Upper lobe of right lung (tissue), 1 donor: ENCODE results near the gene ZNF302. TPM values are rescaled to one million over a fixed set of nuclear protein-coding genes. Genes with fewer than 3 reads are reported as not detected.

ENCODE experiments used
- ATAC-seq: fragments of 200-7000 bp; cut with Tn5 transposase; one replicate; pipeline ENCODE4 v1.9.1; 2020; ENCODE audit warnings: mild to moderate bottlenecking, moderate library complexity
- DNase-seq: peaks from one replicate; pipeline ENCODE4 v3.0.0-alpha.2; 2020
- H3K27ac ChIP-seq: fragments of 200-600 bp; one replicate; pipeline ENCODE4 v1.8.0; 2022
- H3K27me3 ChIP-seq: fragments of 200-600 bp; one replicate; pipeline ENCODE4 v1.8.0; 2022; ENCODE audit warnings: mild to moderate bottlenecking
- H3K36me3 ChIP-seq: fragments of 200-600 bp; one replicate; pipeline ENCODE4 v1.8.0; 2022
- H3K4me1 ChIP-seq: fragments of 200-600 bp; one replicate; pipeline ENCODE4 v1.8.0; 2022
- H3K4me3 ChIP-seq: fragments of 200-600 bp; one replicate; pipeline ENCODE4 v1.8.0; 2022; ENCODE audit warnings: mild to moderate bottlenecking
- H3K9me3 ChIP-seq: fragments of 200-600 bp; one replicate; pipeline ENCODE4 v1.8.0; 2022
- intact Hi-C: fragments of 100-400 bp; cut with DNase I; formaldehyde crosslinking; loops from one replicate; pipeline ENCODE4 v1.11.0; 2022
- total RNA-seq: library from RNA; stranded (reverse); fragmentation: NEBNext Ultra II Directional; extraction: Animal tissue kit (Norgen Biotek cat#: 25700); gene quantifications from one replicate; pipeline ENCODE4 v1.2.1, GENCODE V29; 2021
- TF ChIP-seq, protein P1 (sequence below): fragments of 200-600 bp; IDR thresholded peaks from one replicate; pipeline ENCODE4 v1.8.0; 2022; ENCODE audit warnings: antibody characterized with exemption
- donor health status: DM: no; HTN: yes; CAD: no; lungs with severe emphysema.

ZNF302 gene
- total RNA-seq, 1 donor from 2014 or later = 28.2 TPM

DNA sequence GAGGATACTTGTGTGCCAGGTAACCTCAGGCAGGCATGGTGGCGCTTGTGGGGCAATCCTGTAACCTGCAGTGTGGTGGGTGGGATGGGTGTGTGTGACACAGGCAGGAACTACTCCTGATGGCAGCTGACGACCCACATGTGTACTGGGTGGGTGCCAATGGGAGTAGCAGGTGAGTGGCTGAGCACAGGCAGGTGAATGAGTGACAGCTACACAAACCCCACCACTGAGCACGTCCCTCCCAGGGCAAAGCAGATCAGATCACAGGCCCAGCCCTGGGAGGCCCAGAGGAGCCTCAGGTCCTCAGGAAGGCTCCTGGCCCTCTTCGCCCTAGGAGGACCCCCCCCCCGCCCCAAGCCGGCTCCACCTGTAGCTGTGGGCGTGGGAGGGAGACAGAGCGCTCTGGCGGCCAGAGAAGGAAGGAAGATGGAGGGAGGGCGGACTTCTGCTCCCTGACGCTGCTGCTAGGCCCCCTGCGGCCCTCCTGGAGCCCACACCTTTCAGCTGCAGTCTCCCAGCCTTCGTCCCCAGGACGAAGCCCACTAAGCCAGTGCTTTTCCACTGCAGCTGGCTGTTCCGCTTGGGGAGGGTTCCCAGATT lies 55.2 kb downstream of the ZNF302 start:
- H3K4me1 ChIP-seq = peaks cover 19% of the 10 kb centered on the region
- H3K36me3 ChIP-seq = peaks cover 5% of the 10 kb centered on the region
- H3K9me3 ChIP-seq = peaks cover 4% of the 10 kb centered on the region
- H3K27ac ChIP-seq = peak overlapping the region; percentile 99
- TF ChIP-seq, protein P1, sequence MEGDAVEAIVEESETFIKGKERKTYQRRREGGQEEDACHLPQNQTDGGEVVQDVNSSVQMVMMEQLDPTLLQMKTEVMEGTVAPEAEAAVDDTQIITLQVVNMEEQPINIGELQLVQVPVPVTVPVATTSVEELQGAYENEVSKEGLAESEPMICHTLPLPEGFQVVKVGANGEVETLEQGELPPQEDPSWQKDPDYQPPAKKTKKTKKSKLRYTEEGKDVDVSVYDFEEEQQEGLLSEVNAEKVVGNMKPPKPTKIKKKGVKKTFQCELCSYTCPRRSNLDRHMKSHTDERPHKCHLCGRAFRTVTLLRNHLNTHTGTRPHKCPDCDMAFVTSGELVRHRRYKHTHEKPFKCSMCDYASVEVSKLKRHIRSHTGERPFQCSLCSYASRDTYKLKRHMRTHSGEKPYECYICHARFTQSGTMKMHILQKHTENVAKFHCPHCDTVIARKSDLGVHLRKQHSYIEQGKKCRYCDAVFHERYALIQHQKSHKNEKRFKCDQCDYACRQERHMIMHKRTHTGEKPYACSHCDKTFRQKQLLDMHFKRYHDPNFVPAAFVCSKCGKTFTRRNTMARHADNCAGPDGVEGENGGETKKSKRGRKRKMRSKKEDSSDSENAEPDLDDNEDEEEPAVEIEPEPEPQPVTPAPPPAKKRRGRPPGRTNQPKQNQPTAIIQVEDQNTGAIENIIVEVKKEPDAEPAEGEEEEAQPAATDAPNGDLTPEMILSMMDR = no peak
- ATAC-seq (no peak), DNase-seq (no peak)
- peak overlapping the region; percentile 82 for H3K4me3 ChIP-seq
- H3K27me3 ChIP-seq = no peaks in the 10 kb centered on the region
- intact Hi-C loops = no loop called here

DNA sequence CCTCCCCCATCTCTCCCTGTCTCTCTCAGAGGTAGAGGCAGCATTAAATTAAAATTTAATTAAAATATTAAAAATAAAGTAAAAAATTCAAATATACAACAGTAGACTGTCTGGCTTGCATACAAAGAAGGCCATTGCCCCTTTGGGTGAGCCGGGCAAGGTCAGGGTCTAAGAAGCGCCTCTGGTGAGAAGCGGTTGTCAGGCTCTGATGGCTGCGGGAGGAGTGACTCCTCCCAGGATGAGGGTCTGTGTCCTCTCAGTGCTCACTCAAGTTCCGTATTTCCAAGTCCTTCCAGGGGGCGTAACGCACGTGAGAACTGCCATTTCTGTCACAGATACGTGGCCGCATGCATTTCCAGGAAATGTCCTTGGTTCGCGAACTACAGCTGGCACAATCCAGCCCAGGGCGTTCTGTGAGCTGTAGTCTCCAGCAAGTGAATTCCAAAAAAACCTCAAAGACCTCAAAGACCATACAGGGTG lies 55.8 kb downstream of the ZNF302 start:
- Histone ChIP-seq H3K36me3 (peaks cover 8% of the 10 kb centered on the region), H3K4me3 (peak overlapping the region; percentile 82), H3K27me3 (no peaks in the 10 kb centered on the region), H3K9me3 (peaks cover 7% of the 10 kb centered on the region), H3K27ac (peak overlapping the region; percentile 99), H3K4me1 (peaks cover 19% of the 10 kb centered on the region)
- TF ChIP-seq, protein P1 = no peak
- DNase-seq (no peak), ATAC-seq (peak; percentile 28)
- intact Hi-C loops = no loop called here

DNA sequence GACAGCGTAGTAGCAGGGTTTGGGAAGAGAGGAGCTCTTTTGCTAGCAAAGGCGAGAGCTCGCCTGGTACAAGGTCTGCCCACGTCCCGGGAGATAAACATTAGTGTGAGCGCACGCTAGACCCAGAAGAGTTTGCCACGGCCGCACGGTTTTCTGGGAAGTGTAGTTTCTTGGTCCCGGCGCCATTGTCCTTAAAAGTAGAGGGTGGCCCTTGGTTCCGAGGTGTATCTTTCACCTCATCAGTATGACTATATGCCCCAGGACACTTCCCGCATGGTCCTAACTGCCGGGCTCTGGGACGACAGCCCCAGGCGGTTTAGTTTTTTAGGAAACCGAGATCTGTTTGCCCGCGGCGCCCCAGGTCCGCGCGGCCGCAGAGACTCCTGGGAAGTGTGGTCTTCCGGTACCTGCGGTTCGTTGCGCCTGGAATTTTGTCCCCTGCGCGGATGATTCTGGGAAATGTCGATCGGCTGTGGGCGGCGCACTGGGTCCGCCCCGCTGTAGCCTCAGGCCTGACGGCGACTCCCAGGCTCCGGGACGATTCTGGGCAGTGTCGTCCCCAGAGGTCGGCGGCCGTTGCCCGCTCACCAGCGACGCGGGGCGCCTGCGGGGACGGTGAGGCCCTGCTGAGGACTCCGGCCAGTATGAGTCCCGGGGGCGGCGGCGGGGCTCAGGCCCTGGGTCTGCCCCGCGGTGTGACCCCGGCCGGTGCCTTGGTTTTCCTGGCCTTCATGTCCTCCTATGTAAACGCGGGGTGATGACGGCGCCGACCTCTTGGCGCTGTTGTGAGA lies 56.5 kb downstream of the ZNF302 start, which contains the start of gene ZNF181:
TSS of gene ZNF181 (plus strand) at position 498 of the 791 bp plus-strand sequence. CDS start 795 bp downstream, outside the sequence.
- DNase-seq (peak; percentile 94), ATAC-seq (peak; percentile 94)
- H3K4me1 ChIP-seq = peaks cover 19% of the 10 kb centered on the region
- H3K27ac ChIP-seq = peak within 1 kb of the TSS; percentile 99
- TF ChIP-seq, protein P1 = no peak
- H3K36me3 ChIP-seq = peaks cover 14% of the 10 kb centered on the region
- peak within 1 kb of the TSS; percentile 82 for H3K4me3 ChIP-seq
- no peaks in the 10 kb centered on the region for H3K27me3 ChIP-seq
- peaks cover 9% of the 10 kb centered on the region for H3K9me3 ChIP-seq
- intact Hi-C loops = no loop called here

DNA sequence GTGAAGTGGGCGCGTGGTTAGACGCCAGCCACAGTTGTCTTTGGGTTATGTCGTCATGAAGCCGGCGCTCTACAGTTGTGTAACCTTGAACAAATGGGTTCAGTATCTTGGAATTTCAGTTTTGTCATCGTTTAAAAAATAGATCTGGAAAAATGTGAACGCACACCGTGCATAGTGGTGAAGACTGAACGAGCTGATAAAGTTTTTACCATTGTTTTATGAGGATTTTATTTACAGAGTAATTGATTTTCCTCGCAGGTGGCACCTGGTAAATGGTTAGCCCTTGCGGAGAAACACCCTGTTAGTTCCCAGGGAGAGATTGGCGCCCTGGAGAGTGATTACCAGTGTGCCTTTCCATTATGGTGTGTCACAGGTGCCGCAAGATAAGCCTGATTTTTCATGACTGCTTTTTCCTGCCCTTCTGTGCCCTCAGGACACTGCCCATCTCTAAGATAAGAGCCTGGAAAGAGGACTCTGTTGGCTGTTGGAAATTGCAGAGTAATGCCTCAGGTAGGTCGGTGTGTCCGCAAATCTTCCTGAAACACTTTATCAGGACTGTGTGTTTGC lies 57.1 kb downstream of the ZNF302 start:
- H3K4me1 ChIP-seq = peaks cover 19% of the 10 kb centered on the region
- no peaks in the 10 kb centered on the region for H3K27me3 ChIP-seq
- DNase-seq (no peak), ATAC-seq (no peak)
- TF ChIP-seq, protein P1 = no peak
- peak overlapping the region; percentile 99 for H3K27ac ChIP-seq
- H3K4me3 ChIP-seq = peak overlapping the region; percentile 82
- peaks cover 10% of the 10 kb centered on the region for H3K9me3 ChIP-seq
- intact Hi-C loops = no loop called here
- H3K36me3 ChIP-seq = peaks cover 21% of the 10 kb centered on the region

Other genes starting within 250 kb of the ZNF302 start
- 83.3 TPM for gene UBA2, start 249.3 kb upstream of the ZNF302 start, total RNA-seq
- gene WTIP, start 195.9 kb upstream of the ZNF302 start, total RNA-seq = 37.1 TPM
- 0.58 TPM for gene SCGB2B2, start 519 bp upstream of the ZNF302 start, total RNA-seq
- gene ZNF181, start 56.6 kb downstream of the ZNF302 start, total RNA-seq = 11.8 TPM
- gene ZNF599, start 95.5 kb downstream of the ZNF302 start, total RNA-seq = 4.8 TPM
- gene ZNF30, start 249.2 kb downstream of the ZNF302 start, total RNA-seq = 4.8 TPM